KMS-11 (cell line): Measurements from ENCODE around the gene SRP9.

Experiments used
- H2AFZ ChIP-seq: fragments of 200-600 bp; sonication (generic); 2 replicates; pipeline ENCODE4 v1.6.1; 2016; ENCODE audit warnings: antibody characterized with exemption, mixed run types, low read depth
- H3K27ac ChIP-seq: fragments of 200-600 bp; sonication (generic); 2 replicates; pipeline ENCODE4 v1.6.1; 2016; ENCODE audit warnings: mild to moderate bottlenecking, mixed run types
- H3K27me3 ChIP-seq: fragments of 200-600 bp; sonication (generic); 2 replicates; pipeline ENCODE4 v1.6.1; 2017; ENCODE audit warnings: mild to moderate bottlenecking, low read depth, mixed run types, moderate library complexity; ENCODE audit not compliant: insufficient read depth
- H3K36me3 ChIP-seq: fragments of 200-600 bp; sonication (generic); 2 replicates; pipeline ENCODE4 v1.6.1; 2017; ENCODE audit warnings: mild to moderate bottlenecking, mixed run types; ENCODE audit not compliant: insufficient read depth
- H3K4me1 ChIP-seq: fragments of 200-600 bp; sonication (generic); 2 replicates; pipeline ENCODE4 v1.6.1; 2016; ENCODE audit warnings: mild to moderate bottlenecking, low read depth, mixed run types; ENCODE audit not compliant: poor library complexity, severe bottlenecking
- H3K4me2 ChIP-seq: fragments of 200-600 bp; sonication (generic); 2 replicates; pipeline ENCODE4 v1.7.0; 2016; ENCODE audit warnings: mild to moderate bottlenecking, mixed run types
- H3K4me3 ChIP-seq: fragments of 200-600 bp; sonication (generic); IDR thresholded peaks from 2 replicates; pipeline ENCODE4 v1.6.1; 2017; ENCODE audit warnings: low read depth, low read length, mixed read lengths; ENCODE audit not compliant: insufficient read depth
- H3K79me2 ChIP-seq: fragments of 200-600 bp; sonication (generic); 2 replicates; pipeline ENCODE4 v1.6.1; 2016; ENCODE audit warnings: low read depth, mixed run types; ENCODE audit not compliant: insufficient read depth
- H3K9ac ChIP-seq: fragments of 200-600 bp; sonication (generic); 2 replicates; pipeline ENCODE4 v1.6.1; 2016; ENCODE audit warnings: mild to moderate bottlenecking, mixed run types
- H4K20me1 ChIP-seq: fragments of 200-600 bp; sonication (generic); 2 replicates; pipeline ENCODE4 v1.6.1; 2016; ENCODE audit warnings: mild to moderate bottlenecking, mixed run types; ENCODE audit not compliant: insufficient read depth
- CTCF ChIP-seq: fragments of 200-600 bp; sonication (generic); conservative IDR thresholded peaks from 2 replicates; pipeline ENCODE4 v1.6.1; 2017; ENCODE audit warnings: low read depth, mild to moderate bottlenecking, antibody characterized with exemption, low read length, moderate library complexity, mixed read lengths

Gene SRP9

GRCh38 chr1:225767634-225768540 is 9.7 kb upstream of the SRP9 start:
- H3K36me3 ChIP-seq, result no peaks in the 10 kb centered on the region
- H4K20me1 ChIP-seq, result no peaks in the 10 kb centered on the region
- H3K79me2 ChIP-seq, result no peaks in the 10 kb centered on the region
- H3K27ac ChIP-seq, result peak overlapping the region; percentile 83
- peak overlapping the region; percentile 64; the same call in 1 of the 2 replicates for H2AFZ ChIP-seq
- H3K4me2 ChIP-seq, result peak overlapping the region; percentile 56
- H3K27me3 ChIP-seq, result no peaks in the 10 kb centered on the region
- TF ChIP-seq CTCF, result no peak
- peak overlapping the region; percentile 38; the same call in 1 of the 2 replicates for H3K9ac ChIP-seq
- H3K4me1 ChIP-seq, result peaks cover 71% of the 10 kb centered on the region
- H3K4me3 ChIP-seq, result no peak overlapping the region

- Histone ChIP-seq H3K4me1 (peaks cover 71% of the 10 kb centered on the region), H3K9ac (peak overlapping the region; percentile 19; the same call in 1 of the 2 replicates), H4K20me1 (no peaks in the 10 kb centered on the region), H3K27me3 (no peaks in the 10 kb centered on the region), H3K4me2 (peak overlapping the region; percentile 56), H3K4me3 (no peak overlapping the region), H3K79me2 (no peaks in the 10 kb centered on the region), H3K36me3 (no peaks in the 10 kb centered on the region), H2AFZ (peak overlapping the region; percentile 64; the same call in 1 of the 2 replicates), H3K27ac (peak overlapping the region; percentile 83)
- no peak for TF ChIP-seq CTCF
These were observed 8.8 kb upstream of the SRP9 start for GRCh38 chr1:225768662-225769426.

- Histone ChIP-seq H3K27me3 (no peaks in the 10 kb centered on the region), H4K20me1 (no peaks in the 10 kb centered on the region), H3K27ac (peak overlapping the region; percentile 83), H3K4me3 (no peak overlapping the region), H3K36me3 (no peaks in the 10 kb centered on the region), H2AFZ (peak overlapping the region; percentile 41; the same call in 1 of the 2 replicates), H3K79me2 (no peaks in the 10 kb centered on the region), H3K4me2 (peak overlapping the region; percentile 56), H3K4me1 (peaks cover 65% of the 10 kb centered on the region), H3K9ac (no peak overlapping the region)
- TF ChIP-seq CTCF, result no peak
These were observed 7.9 kb upstream of the SRP9 start for GRCh38 chr1:225769687-225770086.

GRCh38 chr1:225770561-225771248 is 6.9 kb upstream of the SRP9 start:
- Histone ChIP-seq H3K36me3 (no peaks in the 10 kb centered on the region), H4K20me1 (no peaks in the 10 kb centered on the region), H3K9ac (no peak overlapping the region), H2AFZ (no peak overlapping the region), H3K27ac (no peak overlapping the region), H3K4me2 (no peak overlapping the region), H3K79me2 (no peaks in the 10 kb centered on the region), H3K4me1 (peaks cover 65% of the 10 kb centered on the region), H3K27me3 (no peaks in the 10 kb centered on the region), H3K4me3 (no peak overlapping the region)
- TF ChIP-seq CTCF, result no peak
